WERI-Rb-1 (cell line): ENCODE data around the gene TENT4A.

ENCODE experiments used
- DNase-seq: peaks from one replicate; pipeline ENCODE4 v3.0.0-alpha.2; 2020
- H3K27ac ChIP-seq: fragments of 250-450 bp; sonication (Bioruptor Pico); 2 replicates; pipeline ENCODE4 v1.5.1; 2020; ENCODE audit warnings: mild to moderate bottlenecking, moderate library complexity
- H3K27me3 ChIP-seq: fragments of 250-450 bp; sonication (Bioruptor Pico); 2 replicates; pipeline ENCODE4 v1.5.1; 2021; ENCODE audit warnings: mild to moderate bottlenecking, low read depth, moderate library complexity; ENCODE audit not compliant: insufficient read depth, severe bottlenecking
- H3K36me3 ChIP-seq: fragments of 250-450 bp; sonication (Bioruptor Pico); 2 replicates; pipeline ENCODE4 v1.5.1; 2020; ENCODE audit warnings: mild to moderate bottlenecking, moderate library complexity
- H3K4me3 ChIP-seq: 2 replicates; pipeline ENCODE4 v1.5.1; 2011; ENCODE audit warnings: low read depth, mild to moderate bottlenecking, control low read depth, low read length
- H3K9me3 ChIP-seq: fragments of 250-450 bp; sonication (Bioruptor Pico); 2 replicates; pipeline ENCODE4 v1.5.1; 2021; ENCODE audit warnings: mild to moderate bottlenecking, moderate library complexity; ENCODE audit not compliant: severe bottlenecking
- CTCF ChIP-seq: IDR thresholded peaks from 2 replicates; pipeline ENCODE4 v1.5.1; 2011; ENCODE audit warnings: low read depth, mild to moderate bottlenecking, control low read depth, inconsistent platforms, low read length

The TENT4A gene

GRCh38 chr5:6761333-6761732, 48.1 kb downstream of the TENT4A start:
- Histone ChIP-seq H3K27ac (no peak overlapping the region), H3K27me3 (no peaks in the 10 kb centered on the region), H3K36me3 (peaks cover 26% of the 10 kb centered on the region), H3K4me3 (no peak overlapping the region), H3K9me3 (no peaks in the 10 kb centered on the region)
- no peak for TF ChIP-seq CTCF
- no peak for DNase-seq

- TF ChIP-seq CTCF = no peak
- Histone ChIP-seq H3K4me3 (no peak overlapping the region), H3K27ac (no peak overlapping the region), H3K36me3 (peaks cover 18% of the 10 kb centered on the region), H3K27me3 (no peaks in the 10 kb centered on the region), H3K9me3 (no peaks in the 10 kb centered on the region)
- no peak for DNase-seq
Measured at GRCh38 chr5:6762116-6762515, 48.9 kb downstream of the TENT4A start.

- DNase-seq = no peak
- H3K27me3 ChIP-seq = no peaks in the 10 kb centered on the region
- no peaks in the 10 kb centered on the region for H3K9me3 ChIP-seq
- no peak for TF ChIP-seq CTCF
- no peak overlapping the region for H3K27ac ChIP-seq
- peaks cover 12% of the 10 kb centered on the region for H3K36me3 ChIP-seq
- no peak overlapping the region for H3K4me3 ChIP-seq
Measured at GRCh38 chr5:6762697-6763096, 49.5 kb downstream of the TENT4A start.

- no peaks in the 10 kb centered on the region for H3K27me3 ChIP-seq
- no peak for DNase-seq
- no peak overlapping the region for H3K4me3 ChIP-seq
- H3K36me3 ChIP-seq = peaks cover 7% of the 10 kb centered on the region
- no peaks in the 10 kb centered on the region for H3K9me3 ChIP-seq
- no peak overlapping the region for H3K27ac ChIP-seq
- TF ChIP-seq CTCF = no peak
Measured at GRCh38 chr5:6763191-6763590, 50.0 kb downstream of the TENT4A start.

- Histone ChIP-seq H3K27me3 (no peaks in the 10 kb centered on the region), H3K27ac (peak overlapping the region; percentile 61), H3K9me3 (no peaks in the 10 kb centered on the region), H3K4me3 (no peak overlapping the region), H3K36me3 (no peaks in the 10 kb centered on the region)
- peak; percentile 98 for TF ChIP-seq CTCF
- DNase-seq = peak; percentile 95
Measured at GRCh38 chr5:6765612-6766525, 52.6 kb downstream of the TENT4A start.

- Histone ChIP-seq H3K4me3 (no peak overlapping the region), H3K27me3 (no peaks in the 10 kb centered on the region), H3K36me3 (no peaks in the 10 kb centered on the region), H3K9me3 (no peaks in the 10 kb centered on the region), H3K27ac (no peak overlapping the region)
- TF ChIP-seq CTCF = no peak
- no peak for DNase-seq
Measured at GRCh38 chr5:6766604-6767093, 53.4 kb downstream of the TENT4A start.
